WTC11 (cell line): ENCODE measurements around the gene RAB3D.

Experiments
- CBFB ChIP-seq: sonication (generic); formaldehyde crosslinking; IDR thresholded peaks from 2 replicates; pipeline ENCODE4 v1.8.1; 2022; ENCODE audit warnings: mild to moderate bottlenecking, low read depth, missing genetic modification reagents
- CREB1 ChIP-seq: sonication (generic); formaldehyde crosslinking; IDR thresholded peaks from 2 replicates; pipeline ENCODE4 v1.8.0; 2023; ENCODE audit warnings: mild to moderate bottlenecking, missing genetic modification reagents
- FOXJ3 ChIP-seq: sonication (generic); formaldehyde crosslinking; IDR thresholded peaks from 2 replicates; pipeline ENCODE4 v1.9.0; 2021; ENCODE audit warnings: missing genetic modification reagents, mild to moderate bottlenecking, borderline replicate concordance
- GRHL2 ChIP-seq: fragments of 250-450 bp; sonication (Bioruptor Pico); IDR thresholded peaks from 2 replicates; pipeline ENCODE4 v1.8.0; 2022; ENCODE audit warnings: mild to moderate bottlenecking, moderate library complexity; ENCODE audit not compliant: insufficient replicate concordance, severe bottlenecking
- NFYB ChIP-seq: sonication (generic); formaldehyde crosslinking; conservative IDR thresholded peaks from 2 replicates; pipeline ENCODE4 v1.8.0; 2022; ENCODE audit warnings: low read depth, missing genetic modification reagents
- TF ChIP-seq, protein P1 (sequence below): fragments of 200-600 bp; IDR thresholded peaks from 2 replicates; pipeline ENCODE4 v1.8.0; 2022; ENCODE audit warnings: antibody characterized with exemption
- TF ChIP-seq, protein P2 (sequence below): sonication (generic); formaldehyde crosslinking; IDR thresholded peaks from 2 replicates; pipeline ENCODE4 v1.8.1; 2022; ENCODE audit warnings: mild to moderate bottlenecking, missing genetic modification reagents, moderate library complexity, borderline replicate concordance
- TF ChIP-seq, protein P3 (sequence below): sonication (generic); formaldehyde crosslinking; IDR thresholded peaks from 2 replicates; pipeline ENCODE4 v1.8.1; 2023; ENCODE audit warnings: mild to moderate bottlenecking, missing genetic modification reagents, moderate library complexity
- TF ChIP-seq, protein P4 (sequence below): sonication (generic); formaldehyde crosslinking; IDR thresholded peaks from 2 replicates; pipeline ENCODE4 v1.8.1; 2023; ENCODE audit warnings: mild to moderate bottlenecking, missing genetic modification reagents, borderline replicate concordance
- TF ChIP-seq, protein P5 (sequence below): sonication (generic); formaldehyde crosslinking; IDR thresholded peaks from 2 replicates; pipeline ENCODE4 v1.8.1; 2023; ENCODE audit warnings: mild to moderate bottlenecking, missing genetic modification reagents
- TF ChIP-seq, protein P6 (sequence below): sonication (generic); formaldehyde crosslinking; IDR thresholded peaks from 2 replicates; pipeline ENCODE4 v1.8.1; 2022; ENCODE audit warnings: mild to moderate bottlenecking, moderate library complexity, missing genetic modification reagents

DNA sequence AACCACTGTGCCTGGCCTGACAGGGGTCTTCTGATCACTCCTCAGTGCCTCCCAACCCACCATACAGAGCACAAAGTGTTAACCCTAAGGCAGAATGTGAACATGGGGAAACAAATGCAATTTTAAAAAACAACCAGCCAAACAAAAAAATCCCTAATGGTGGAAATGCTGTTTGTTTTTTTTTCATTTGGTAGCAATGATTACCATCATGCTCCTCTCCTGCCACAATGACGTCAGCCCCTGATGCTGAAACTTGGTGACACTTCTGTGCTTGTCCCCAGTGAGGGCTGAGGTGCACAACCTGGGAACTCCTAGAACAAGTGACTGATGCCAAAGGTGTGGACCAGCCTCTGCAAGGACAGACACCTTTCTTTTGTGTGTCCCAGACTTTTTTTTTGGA is 47.5 kb downstream of the RAB3D start:
- TF ChIP-seq, protein P1, sequence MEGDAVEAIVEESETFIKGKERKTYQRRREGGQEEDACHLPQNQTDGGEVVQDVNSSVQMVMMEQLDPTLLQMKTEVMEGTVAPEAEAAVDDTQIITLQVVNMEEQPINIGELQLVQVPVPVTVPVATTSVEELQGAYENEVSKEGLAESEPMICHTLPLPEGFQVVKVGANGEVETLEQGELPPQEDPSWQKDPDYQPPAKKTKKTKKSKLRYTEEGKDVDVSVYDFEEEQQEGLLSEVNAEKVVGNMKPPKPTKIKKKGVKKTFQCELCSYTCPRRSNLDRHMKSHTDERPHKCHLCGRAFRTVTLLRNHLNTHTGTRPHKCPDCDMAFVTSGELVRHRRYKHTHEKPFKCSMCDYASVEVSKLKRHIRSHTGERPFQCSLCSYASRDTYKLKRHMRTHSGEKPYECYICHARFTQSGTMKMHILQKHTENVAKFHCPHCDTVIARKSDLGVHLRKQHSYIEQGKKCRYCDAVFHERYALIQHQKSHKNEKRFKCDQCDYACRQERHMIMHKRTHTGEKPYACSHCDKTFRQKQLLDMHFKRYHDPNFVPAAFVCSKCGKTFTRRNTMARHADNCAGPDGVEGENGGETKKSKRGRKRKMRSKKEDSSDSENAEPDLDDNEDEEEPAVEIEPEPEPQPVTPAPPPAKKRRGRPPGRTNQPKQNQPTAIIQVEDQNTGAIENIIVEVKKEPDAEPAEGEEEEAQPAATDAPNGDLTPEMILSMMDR, result no peak
- TF ChIP-seq, protein P2, sequence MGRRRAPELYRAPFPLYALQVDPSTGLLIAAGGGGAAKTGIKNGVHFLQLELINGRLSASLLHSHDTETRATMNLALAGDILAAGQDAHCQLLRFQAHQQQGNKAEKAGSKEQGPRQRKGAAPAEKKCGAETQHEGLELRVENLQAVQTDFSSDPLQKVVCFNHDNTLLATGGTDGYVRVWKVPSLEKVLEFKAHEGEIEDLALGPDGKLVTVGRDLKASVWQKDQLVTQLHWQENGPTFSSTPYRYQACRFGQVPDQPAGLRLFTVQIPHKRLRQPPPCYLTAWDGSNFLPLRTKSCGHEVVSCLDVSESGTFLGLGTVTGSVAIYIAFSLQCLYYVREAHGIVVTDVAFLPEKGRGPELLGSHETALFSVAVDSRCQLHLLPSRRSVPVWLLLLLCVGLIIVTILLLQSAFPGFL (CRISPR knock-in tag), result no peak
- TF ChIP-seq, protein P3, sequence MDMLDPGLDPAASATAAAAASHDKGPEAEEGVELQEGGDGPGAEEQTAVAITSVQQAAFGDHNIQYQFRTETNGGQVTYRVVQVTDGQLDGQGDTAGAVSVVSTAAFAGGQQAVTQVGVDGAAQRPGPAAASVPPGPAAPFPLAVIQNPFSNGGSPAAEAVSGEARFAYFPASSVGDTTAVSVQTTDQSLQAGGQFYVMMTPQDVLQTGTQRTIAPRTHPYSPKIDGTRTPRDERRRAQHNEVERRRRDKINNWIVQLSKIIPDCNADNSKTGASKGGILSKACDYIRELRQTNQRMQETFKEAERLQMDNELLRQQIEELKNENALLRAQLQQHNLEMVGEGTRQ, result no peak
- TF ChIP-seq GRHL2 (CRISPR knock-in tag), result no peak
- no peak for TF ChIP-seq NFYB (CRISPR knock-in tag)
- TF ChIP-seq, protein P4, sequence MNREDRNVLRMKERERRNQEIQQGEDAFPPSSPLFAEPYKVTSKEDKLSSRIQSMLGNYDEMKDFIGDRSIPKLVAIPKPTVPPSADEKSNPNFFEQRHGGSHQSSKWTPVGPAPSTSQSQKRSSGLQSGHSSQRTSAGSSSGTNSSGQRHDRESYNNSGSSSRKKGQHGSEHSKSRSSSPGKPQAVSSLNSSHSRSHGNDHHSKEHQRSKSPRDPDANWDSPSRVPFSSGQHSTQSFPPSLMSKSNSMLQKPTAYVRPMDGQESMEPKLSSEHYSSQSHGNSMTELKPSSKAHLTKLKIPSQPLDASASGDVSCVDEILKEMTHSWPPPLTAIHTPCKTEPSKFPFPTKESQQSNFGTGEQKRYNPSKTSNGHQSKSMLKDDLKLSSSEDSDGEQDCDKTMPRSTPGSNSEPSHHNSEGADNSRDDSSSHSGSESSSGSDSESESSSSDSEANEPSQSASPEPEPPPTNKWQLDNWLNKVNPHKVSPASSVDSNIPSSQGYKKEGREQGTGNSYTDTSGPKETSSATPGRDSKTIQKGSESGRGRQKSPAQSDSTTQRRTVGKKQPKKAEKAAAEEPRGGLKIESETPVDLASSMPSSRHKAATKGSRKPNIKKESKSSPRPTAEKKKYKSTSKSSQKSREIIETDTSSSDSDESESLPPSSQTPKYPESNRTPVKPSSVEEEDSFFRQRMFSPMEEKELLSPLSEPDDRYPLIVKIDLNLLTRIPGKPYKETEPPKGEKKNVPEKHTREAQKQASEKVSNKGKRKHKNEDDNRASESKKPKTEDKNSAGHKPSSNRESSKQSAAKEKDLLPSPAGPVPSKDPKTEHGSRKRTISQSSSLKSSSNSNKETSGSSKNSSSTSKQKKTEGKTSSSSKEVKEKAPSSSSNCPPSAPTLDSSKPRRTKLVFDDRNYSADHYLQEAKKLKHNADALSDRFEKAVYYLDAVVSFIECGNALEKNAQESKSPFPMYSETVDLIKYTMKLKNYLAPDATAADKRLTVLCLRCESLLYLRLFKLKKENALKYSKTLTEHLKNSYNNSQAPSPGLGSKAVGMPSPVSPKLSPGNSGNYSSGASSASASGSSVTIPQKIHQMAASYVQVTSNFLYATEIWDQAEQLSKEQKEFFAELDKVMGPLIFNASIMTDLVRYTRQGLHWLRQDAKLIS (CRISPR knock-in tag), result no peak
- no peak for TF ChIP-seq FOXJ3 (CRISPR knock-in tag)
- TF ChIP-seq CBFB (CRISPR knock-in tag), result no peak
- TF ChIP-seq CREB1 (CRISPR knock-in tag), result no peak
- TF ChIP-seq, protein P5, sequence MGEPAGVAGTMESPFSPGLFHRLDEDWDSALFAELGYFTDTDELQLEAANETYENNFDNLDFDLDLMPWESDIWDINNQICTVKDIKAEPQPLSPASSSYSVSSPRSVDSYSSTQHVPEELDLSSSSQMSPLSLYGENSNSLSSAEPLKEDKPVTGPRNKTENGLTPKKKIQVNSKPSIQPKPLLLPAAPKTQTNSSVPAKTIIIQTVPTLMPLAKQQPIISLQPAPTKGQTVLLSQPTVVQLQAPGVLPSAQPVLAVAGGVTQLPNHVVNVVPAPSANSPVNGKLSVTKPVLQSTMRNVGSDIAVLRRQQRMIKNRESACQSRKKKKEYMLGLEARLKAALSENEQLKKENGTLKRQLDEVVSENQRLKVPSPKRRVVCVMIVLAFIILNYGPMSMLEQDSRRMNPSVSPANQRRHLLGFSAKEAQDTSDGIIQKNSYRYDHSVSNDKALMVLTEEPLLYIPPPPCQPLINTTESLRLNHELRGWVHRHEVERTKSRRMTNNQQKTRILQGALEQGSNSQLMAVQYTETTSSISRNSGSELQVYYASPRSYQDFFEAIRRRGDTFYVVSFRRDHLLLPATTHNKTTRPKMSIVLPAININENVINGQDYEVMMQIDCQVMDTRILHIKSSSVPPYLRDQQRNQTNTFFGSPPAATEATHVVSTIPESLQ, result no peak
- TF ChIP-seq, protein P6, sequence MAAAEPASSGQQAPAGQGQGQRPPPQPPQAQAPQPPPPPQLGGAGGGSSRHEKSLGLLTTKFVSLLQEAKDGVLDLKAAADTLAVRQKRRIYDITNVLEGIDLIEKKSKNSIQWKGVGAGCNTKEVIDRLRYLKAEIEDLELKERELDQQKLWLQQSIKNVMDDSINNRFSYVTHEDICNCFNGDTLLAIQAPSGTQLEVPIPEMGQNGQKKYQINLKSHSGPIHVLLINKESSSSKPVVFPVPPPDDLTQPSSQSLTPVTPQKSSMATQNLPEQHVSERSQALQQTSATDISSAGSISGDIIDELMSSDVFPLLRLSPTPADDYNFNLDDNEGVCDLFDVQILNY (CRISPR knock-in tag), result no peak
